Ovary (tissue), 3 donors: Measurements from ENCODE around the gene CACNA1H.

Experiments used
- CTCF ChIP-seq, 3 donors: fragments of 450-650 bp in 2 of 3; fragments of 200-600 bp in 1 of 3; IDR thresholded peaks; one replicate each; pipeline versions ENCODE4 v1.5.1 to v1.8.0; 2016 to 2022; ENCODE audit warnings: antibody characterized with exemption in 3 of 3, mild to moderate bottlenecking in 1 of 3
- POLR2A ChIP-seq: fragments of 450-650 bp; IDR thresholded peaks from one replicate; pipeline ENCODE4 v1.6.1; 2017; ENCODE audit warnings: antibody characterized with exemption, mild to moderate bottlenecking, moderate library complexity
- donor health status: DM: no; HTN: no; CAD: no.

GRCh38 chr16:1116693-1117077 is 36.2 kb upstream of the CACNA1H start:
- TF ChIP-seq CTCF (IDR thresholded peaks at IDR 0.05), result no peak
- no peak for TF ChIP-seq POLR2A
